Renal cortex interstitium (tissue), 11 donors: ENCODE measurements around the gene ICAM5. TPM values are rescaled to one million over a fixed set of nuclear protein-coding genes. Genes with fewer than 3 reads are reported as not detected.

Experiments used
- DNase-seq, 11 donors: peaks; one replicate each; pipeline ENCODE4 v3.0.0-alpha.2; 2013; ENCODE audit warnings: low read depth in 9 of 11, low spot score in 4 of 11; ENCODE audit errors: extremely low read depth in 1 of 11
- polyA plus RNA-seq, 3 donors: library from polyadenylated mRNA; unstranded; fragments of 120-200 nt; gene quantifications; one replicate each; pipeline ENCODE4 v1.2.1, GENCODE V29; 2013; ENCODE audit not compliant: insufficient read length in 3 of 3

Gene ICAM5
- polyA plus RNA-seq, 3 donors: 0.12 to 0.42 (median 0.24) TPM

DNA sequence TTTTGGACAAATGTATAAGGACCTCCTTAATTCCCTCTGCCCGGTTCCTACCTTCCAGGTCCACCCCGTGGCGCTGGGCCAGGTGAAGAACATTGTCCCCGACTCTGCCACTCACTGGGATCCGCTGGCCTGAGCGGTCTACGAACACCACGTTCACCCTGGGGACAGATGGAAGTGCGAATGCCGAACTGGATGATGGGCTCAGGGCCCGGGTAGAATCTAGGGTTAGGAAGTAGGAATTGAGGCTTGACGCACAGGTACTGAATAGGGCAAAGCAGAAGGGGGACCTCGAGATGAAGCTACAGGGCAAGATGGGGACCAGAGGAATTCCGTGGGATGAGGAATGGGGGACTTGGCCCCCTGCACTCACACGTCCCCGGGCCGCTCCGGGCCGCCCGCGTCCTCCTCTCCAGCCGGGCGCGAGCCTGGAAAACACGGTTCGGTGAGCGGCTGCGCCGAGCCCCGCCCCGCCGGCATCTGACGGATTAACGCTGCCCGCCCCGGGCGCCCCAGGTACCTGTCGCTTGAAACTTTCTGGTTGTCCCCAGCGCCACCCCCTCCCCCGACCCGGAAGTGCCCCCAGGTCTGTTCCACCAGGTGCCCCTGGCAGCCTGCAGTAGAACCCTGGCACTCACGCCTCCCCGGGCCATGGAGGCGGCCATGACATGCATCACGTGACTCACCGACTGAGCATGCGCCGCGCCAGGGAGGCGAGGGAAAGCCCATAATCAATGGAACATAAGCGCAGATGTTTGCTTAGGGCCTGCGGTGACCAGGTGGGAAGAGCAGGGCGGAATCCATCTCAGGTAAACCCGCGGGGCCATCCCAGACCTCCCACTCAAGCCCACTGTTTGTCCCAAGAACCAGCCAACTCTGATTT, 25.8 kb downstream of the ICAM5 start, which contains the start of gene FDX2:
Gene FDX2 (minus strand): TSS at position 681 of the 880 bp plus-strand sequence. CDS start 19 bp downstream, at position 662.
- peak in 7 of 11 donors; percentile 55 to 79 (median 68) for DNase-seq

DNA sequence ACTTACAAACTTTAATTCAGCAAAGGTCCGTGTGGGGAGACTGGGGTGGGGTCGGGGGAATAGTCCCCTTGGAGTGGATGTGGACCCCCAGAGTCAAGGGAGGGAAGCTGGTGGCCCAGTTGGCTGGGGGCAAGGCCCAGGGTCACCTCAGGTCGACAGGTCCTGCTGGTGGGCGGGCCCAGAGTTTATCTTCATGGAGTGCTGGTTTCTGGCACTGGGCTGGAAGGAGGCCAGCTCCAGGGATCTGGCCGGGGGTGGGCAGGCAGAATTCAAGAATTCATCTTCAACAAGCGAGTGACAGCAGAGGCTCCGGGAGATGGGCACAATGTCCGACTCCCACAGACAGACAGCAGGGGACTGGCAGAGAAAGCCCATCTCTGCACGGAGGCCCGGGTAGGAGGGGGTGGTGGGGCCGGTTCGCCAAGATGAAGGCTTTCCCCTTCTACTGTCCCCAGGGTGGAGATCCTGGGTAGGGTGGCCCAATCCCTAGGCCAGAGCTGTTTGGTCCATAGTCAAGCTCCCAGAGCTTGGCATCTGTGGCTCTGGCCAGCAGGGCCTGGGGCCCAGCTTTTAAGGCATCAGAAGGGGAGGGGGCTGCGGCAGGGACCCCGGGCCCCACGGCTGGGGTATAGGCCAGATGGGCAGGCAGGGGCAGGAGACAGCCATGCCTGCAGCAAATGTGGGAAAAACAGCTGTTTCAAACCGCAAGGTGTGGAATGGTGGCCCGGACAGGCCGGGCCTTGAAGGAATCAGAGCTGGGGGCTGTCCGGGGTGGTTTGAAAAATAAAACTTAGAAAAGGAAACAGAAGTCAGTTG, 26.7 kb downstream of the ICAM5 start:
- DNase-seq: no peak

DNA sequence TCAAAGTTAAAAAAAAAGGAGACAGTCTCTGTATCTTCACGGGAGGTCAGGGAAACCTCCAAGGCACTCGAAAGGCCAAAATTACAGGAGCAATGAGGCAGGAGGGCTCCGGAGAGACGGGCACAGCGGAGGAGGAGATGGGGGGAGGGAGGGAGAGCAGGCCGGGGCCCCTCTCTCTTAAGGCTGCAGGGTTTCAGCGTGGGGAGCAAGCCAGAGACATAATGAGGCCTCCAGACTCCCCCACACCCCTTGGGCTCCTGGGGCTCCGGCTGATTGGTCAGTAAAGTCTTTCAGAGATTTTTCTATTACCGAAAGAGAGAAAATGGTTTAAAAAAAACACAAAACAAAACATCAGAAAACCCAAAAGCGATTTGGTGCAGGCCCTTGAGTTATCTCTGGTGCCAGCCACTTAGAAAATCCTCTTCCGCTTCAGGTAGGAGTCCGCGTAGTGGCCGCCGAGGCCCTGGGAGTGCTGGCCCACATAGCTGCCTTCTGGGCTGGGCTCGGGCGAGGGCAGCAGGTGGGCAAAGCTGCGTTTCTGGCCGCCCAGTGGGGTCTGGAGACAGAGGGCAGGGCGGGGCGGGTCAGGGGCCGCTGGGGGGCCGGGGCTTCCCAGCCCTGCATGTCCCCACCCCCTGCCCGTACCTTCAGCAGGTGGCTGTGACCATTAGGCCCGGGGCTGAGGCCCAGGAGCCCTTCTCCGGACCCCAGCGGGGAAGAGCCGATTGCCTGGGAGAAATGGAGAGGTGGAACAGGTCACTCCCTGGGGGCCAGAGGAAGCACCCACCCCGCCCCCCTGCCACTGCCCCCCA, 27.5 kb downstream of the ICAM5 start:
- DNase-seq: no peak

DNA sequence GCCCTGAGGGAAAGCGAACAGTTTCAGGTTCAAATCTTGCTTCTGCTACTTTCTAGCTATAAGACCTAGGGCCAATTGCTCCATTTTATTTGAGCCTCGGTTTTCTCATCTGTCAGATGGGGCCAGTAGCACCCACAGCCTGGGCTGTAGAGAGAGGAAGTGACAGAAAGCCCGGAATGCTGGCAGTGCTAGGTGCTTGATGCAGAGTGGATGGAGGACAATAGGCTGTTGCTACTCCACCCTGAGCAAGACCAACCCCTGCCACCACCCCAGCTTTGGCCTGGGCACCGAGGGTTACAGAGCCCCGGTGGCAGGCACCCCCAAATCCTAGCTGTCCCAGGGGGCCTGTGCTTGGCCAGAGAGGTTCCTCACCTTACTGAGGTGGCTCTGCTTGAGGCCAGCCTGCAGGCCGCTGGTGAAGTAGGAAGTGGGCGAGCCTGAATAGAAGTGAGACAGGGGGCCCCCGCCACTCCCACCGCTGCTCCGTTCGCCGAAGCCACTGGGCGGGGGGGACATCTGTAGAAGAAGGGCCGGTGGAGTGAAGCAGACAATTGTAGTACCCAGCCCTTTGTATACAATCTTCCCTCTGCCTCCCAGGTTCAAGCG, 28.2 kb downstream of the ICAM5 start:
- no peak for DNase-seq

DNA sequence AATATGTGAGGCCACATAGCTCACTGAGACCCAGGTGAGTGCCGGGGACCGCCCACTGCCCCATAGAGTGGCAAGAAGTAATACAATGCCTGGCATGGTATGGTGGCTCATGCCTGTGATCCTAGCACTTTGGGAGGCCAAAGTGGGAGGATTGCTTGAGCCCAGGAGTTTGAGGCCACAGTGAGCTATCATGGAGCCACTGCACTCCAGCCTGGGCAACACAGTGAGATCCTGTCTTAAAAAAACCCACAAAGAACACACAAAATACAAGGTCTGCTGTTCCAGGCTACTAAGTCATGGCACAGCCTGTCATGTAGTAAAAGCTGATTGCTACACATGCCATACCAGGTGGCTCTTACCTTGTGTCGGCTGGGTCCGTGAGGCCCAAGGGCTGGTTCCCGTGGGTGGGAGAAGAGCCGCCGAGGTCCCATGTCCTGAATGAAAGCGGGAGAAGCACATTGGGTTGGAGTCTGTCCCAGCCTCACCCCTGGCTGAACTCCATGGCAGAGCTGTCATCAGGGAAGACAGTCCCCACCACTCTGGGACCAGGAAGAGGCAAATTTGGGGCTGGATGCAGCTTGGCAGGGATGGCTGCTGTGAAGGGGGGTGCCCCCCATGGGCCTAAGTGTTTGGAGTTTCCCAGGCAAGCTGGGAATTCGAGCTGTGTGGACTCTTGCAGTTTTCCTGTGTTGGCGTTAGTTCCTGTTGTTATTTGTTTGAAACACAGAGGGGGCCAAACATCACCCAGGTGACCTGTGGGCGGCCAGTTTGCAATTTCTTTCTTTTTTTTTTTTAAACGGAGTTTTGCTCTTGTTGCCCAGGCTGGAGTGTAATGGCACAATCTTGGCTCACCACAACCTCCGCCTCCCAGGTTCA, 29.3 kb downstream of the ICAM5 start:
- DNase-seq: no peak

DNA sequence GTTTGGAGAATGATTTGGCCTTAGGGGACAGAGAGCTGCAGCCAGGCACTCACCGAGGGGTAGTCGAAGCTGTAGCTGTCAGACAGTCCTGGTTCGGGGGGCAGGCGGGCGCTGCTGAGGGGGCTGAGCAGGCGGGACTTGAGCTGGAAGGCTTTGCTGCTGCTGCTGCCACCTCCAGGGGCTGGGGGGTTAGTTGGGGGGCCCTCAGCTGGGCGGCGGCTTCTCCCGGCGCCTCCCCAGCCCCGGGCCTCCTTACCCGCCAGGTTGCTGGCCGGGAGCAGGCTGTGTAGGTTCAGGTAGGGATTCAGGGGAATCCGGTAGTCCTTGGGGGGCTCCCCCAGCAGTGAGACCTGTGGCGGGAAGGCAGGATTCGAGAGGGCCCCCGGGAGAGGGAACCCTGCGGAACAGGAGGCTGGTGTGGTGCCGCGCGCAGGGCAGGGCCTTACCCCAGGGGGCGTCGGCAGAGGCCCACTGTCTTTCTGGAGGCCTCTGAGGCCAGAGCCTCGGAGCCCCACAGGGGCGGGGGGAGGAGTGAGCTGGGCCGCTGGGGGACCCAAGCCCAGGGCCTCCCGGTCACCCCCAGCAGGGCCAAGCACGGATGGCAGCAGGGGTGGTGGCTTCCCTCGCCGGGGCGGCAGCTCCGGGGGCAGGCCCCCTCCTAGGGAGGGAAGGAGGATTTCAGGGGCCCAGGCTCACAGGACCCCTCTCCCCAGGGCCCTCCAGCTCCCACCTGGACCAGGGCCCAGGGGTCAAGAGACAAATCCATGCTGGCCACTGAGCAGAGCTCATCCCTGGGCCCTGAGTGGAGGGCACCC, 31.1 kb downstream of the ICAM5 start:
- DNase-seq: no peak

DNA sequence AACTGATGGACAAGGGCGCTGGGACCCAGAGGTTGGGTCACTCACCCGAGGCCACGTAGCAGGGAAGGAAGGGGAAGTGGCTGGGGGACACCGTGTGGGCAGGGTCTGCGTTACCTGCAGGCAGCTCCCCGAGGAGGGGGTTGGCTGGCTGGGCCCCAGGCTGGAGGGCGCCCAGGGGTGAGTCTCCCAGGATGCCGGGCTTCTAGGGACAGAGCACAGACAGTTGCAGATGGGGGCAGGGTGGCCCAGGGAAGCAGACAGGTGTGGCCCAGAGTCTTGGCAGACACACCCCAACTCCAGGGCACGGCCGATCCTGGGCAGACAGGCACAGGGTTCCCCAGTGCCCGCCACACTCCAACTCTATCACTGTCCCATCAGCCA, 31.7 kb downstream of the ICAM5 start:
- DNase-seq: no peak

DNA sequence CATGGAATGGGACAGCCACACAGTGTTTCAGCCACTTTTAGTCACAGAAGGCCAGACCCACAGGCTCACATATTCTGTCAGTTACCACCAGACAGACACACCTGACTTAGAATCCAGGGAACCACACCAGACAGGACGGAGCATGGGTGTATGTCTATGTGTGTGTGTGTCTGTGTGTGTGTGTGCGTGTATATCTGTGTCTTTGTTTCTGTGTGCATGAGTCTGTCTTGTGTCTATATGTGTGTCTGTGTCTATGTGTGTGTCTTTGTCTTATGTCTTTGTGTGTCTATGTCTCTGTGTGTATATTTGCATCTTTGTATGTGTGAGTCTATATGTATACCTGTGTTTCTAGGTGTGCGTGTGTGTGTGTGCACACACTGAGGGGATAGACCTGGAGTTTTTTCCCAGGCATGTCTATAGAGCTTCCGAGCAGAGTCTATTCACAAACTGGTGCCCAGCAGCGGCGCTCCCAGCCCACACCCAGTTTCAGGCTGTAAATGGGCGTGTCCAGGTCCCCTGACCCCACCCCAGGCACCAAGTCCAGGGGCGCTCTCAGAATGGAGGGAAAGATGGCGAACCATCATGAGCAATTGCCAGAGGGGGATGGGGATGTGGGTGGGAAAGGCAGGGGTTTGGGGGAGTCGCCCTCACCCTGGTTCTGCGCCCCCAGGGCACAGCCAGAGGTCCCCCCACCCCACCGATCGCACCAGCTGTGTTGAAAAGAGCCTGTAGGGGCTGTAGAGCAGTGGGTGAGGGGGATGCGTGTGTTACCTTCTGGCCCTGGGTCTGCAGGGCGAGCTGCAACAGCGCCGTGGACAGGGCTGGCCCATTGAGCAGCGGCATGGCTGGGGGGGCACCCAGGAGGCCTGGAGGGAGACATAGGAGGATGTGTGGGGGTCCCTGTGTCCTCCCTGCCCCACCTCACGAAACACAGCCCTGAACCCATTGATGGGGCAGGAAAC, 32.4 kb downstream of the ICAM5 start:
- DNase-seq: no peak

DNA sequence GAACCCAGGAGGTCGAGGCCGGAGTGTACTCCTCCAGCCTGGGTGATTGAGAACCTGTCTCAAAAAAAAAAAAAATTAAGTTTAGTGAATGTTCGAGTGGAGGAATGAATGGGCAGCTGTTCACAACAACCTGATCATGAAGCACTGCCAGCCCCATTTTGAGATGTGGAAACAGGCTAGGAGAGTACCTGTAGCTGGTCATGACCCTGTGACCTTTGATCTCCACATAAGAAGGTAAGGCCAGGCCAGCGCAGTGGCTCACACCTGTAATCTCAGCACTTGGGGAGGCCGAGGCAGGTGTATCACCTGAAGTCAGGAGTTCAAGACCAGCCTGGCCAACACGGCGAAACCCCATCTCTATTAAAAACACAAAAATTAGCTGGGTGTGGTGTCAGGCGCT, 36.0 kb downstream of the ICAM5 start:
- DNase-seq: no peak

DNA sequence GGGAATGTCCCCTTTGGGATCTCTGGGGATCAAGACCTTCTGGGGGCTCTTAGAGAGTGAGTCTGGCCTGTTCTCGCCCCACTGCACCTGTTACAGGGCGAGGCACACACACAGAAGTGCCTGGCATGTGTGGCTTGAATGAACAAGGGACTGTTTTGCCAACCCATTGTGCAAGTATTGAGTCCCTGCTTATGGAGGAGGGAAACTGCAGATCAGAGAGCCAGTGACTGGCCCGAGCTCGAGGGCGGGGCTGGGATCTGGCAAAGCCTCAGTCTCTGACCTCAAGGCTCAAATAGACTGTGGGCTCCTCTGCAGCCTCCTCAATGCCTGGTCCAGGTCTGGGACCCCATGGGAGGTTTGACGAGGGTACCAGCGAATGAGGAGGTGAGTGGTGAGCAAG, 38.0 kb downstream of the ICAM5 start:
- no peak for DNase-seq

DNA sequence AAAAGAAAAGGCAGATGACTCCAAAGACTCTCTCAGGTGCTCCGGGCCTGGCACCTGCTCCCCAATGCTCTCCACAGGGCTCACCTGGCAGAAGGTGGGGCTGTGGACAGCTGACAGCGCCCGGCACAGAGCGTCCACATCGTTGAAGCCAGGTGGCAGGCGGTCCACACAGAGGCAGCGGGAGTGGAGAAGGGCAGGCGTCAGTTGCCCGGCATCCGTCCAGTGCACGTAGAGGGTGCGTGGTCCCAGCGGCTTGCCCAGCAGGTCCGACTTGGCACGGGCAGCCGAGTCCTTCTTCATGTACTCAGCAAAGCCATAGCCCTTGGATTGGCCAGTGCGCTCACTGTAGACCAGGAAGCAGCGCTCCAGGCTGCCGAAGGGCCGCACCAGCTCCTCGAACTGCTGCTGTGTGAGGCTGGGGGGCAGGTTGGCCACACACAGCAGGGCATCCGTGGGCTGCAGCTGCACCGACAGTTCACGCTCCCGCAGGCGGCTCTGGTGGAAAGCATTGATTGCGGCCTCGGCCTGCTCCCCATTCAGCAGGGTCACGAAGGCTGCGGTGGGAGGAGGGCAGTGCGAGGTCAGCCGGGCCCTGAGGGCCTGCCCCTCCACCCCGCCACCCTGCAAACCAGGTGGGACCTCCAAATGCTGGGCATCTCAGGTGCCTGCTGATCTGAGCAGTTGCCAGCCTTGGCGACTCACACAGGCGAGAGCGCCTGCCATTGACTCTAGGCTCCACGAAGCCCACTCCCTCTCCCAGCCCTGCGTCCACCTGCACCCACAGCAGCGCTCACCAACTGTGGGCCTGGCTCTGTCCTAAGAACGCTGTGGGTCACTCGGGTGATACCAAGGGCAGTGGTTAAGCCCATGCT, 39.0 kb downstream of the ICAM5 start:
- no peak for DNase-seq

DNA sequence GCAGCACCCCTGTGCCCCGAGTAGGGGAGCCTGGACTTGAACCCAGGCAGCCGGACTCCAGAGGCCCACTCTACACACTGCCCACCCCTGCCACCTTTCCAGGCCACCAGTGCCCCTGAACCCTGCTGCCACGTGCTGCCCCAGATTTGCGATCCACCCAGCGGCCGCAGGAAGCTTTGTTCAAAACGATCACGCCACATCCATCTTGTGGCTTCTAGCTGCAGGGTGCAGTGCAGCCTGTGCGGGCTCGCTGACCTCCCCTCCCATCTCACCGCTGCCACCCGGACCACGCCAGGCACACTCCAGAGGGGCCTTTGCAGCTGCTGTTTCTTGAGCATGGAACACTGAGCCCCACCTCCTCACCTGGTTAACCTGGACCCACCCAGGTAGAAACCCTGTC, 39.8 kb downstream of the ICAM5 start:
- DNase-seq: no peak

DNA sequence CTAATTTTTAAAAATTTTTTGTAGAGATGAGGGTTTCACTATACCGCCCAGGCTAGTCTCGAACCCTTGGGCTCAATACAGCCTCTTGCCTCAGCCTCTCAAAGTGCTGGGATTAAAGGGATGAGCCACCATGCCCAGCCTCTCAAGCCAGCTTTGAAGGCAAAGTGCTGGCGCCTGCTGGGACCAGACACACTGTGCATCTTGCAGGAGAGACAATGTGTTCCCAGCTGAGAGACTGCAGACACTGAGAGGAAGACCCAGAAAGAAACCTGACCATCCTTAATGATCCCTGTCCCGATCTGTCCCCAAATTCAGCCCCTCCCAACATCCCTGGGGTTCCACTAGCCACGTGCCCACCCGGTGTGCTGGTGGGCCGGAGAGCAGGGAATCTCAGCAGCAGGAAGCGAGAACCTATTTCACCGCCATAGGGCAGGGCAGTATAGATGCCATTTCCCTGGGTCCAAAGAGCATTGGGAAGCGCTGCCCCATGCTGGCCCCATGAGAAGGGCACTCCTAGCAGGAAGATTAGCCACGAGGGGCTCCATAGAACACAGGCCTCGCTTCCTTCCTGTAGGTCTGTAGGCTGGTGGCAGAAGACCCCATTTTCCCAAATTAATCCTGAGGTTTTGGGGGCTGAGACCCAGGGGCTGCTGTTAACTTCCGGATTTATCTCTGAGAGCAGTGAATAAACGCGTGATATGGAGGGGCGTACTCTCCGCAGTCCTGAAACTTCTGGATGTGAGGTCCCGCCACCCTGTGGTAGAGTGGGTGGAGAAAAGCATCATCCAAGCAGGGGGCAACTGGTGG, 42.6 kb downstream of the ICAM5 start:
- no peak for DNase-seq

DNA sequence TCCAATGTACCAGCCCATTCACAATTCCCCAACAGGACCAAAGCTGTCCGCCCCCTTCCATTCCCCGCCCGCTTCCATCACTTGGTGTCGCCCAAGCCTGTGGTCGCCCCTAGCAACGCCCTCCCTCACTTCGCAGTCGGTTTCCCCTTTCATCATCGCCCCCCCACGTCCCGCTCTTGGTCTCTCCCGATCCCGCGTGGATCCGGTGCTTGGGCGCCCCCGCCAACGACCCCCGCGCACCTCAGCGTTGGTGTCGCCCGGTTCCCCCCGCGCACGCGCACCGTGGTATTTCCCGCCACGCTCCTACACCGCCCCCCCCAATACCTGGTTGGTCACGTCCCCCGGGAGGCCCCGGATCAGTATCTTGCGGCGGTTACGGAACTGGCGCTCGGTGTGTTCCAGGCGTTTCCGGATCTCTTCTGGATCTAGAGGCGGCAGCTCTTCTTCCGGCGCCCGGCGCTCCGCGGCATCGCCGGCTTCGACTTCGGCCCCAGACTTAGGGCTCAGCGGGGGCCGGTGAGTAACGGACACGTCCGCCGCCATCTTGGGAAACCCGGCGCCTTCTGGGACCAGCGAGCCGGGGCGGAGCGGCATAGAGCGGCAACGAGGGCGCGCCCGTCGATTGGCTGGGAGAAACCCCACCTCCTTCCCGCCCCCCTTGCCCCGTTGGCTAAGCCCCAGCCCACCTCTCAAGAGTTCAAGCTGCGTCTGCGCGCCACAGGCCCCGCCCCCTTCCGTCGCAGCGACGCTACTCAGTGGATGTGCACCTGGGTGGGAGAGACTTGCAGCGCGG, 43.4 kb downstream of the ICAM5 start, which contains the start of gene RAVER1:
Gene RAVER1 (minus strand): TSS at position 565 of the 793 bp plus-strand sequence. CDS start 22 bp downstream, at position 543.
- DNase-seq: peak; percentile 88 to 97 (median 96)
